ENCODE measurements around the gene SRC. TPM values are rescaled to one million over a fixed set of nuclear protein-coding genes. Genes with fewer than 3 reads are reported as not detected.

Gene SRC
- total and polyA plus RNA-seq, 10 donors = 7.0 to 68.0 (median 31.2) TPM

GRCh38 chr20:37302981-37303380 is 43.0 kb upstream of the SRC start:
- intact Hi-C loops (cut with DNase I; ENCODE audit: low total_unique reads) = no loop called here
- Histone ChIP-seq H3K9me3 (no peaks in the 10 kb centered on the region), H3K27ac (no peak overlapping the region), H3K4me3 (no peak overlapping the region), H3K27me3 (replicated peaks in 1 of 7) (no peaks in the 10 kb centered on the region), H3K4me1 (peaks cover 0 to 24% (median 7%) of the 10 kb centered on the region in 6 donors), H3K36me3 (peaks cover 0 to 95% (median 45%) of the 10 kb centered on the region in 6 donors)
- 86 to 95% (median 88%) methylated on average over 2 of the region's 2 CpGs for WGBS, 5 donors
- TF ChIP-seq POLR2A (IDR thresholded peaks at IDR 0.05) = no peak
- DNase-seq = no peak

GRCh38 chr20:37303637-37304036 is 42.3 kb upstream of the SRC start:
- Histone ChIP-seq H3K27ac (no peak overlapping the region), H3K36me3 (peaks cover 0 to 99% (median 51%) of the 10 kb centered on the region in 6 donors)
- 90 to 97% (median 96%) methylated on average over 4 of the region's 4 CpGs for WGBS, 5 donors

GRCh38 chr20:37305079-37305478 is 40.9 kb upstream of the SRC start:
- H3K27ac ChIP-seq = no peak overlapping the region
- 82 to 88% (median 86%) methylated on average over 6 of the region's 6 CpGs for WGBS, 5 donors
- no peak for DNase-seq
- H3K4me3 ChIP-seq = no peak overlapping the region
- no peaks in the 10 kb centered on the region for H3K27me3 ChIP-seq (replicated peaks in 1 of 7)
- intact Hi-C loops (cut with DNase I; ENCODE audit: low total_unique reads) = no loop called here
- H3K36me3 ChIP-seq = peaks cover 0 to 99% (median 63%) of the 10 kb centered on the region in 6 donors
- TF ChIP-seq POLR2A (IDR thresholded peaks at IDR 0.05) = no peak
- no peak for TF ChIP-seq POLR2AphosphoS5 (IDR thresholded peaks at IDR 0.05)
- TF ChIP-seq CTCF (IDR thresholded peaks at IDR 0.05 in 8 of 11, conservative IDR thresholded peaks at IDR 0.05 in 3 of 11) = no peak
- H3K4me1 ChIP-seq = peaks cover 0 to 14% (median 0%) of the 10 kb centered on the region in 6 donors
- H3K9me3 ChIP-seq = no peaks in the 10 kb centered on the region

More at GRCh38 chr20:37303637-37304036, 42.3 kb upstream of the SRC start:
- Histone ChIP-seq H3K27me3 (replicated peaks in 1 of 7) (no peaks in the 10 kb centered on the region), H3K9me3 (no peaks in the 10 kb centered on the region), H3K4me1 (peaks cover 0 to 17% (median under 1%) of the 10 kb centered on the region in 6 donors), H3K4me3 (no peak overlapping the region)
- TF ChIP-seq POLR2A (IDR thresholded peaks at IDR 0.05) (no peak), POLR2AphosphoS5 (IDR thresholded peaks at IDR 0.05) (no peak), CTCF (IDR thresholded peaks at IDR 0.05 in 8 of 11, conservative IDR thresholded peaks at IDR 0.05 in 3 of 11) (no peak)
- intact Hi-C loops (cut with DNase I; ENCODE audit: low total_unique reads) = no loop called here
- DNase-seq = no peak

GRCh38 chr20:37305839-37306238 is 40.1 kb upstream of the SRC start:
- no peak for DNase-seq
- Histone ChIP-seq H3K4me1 (peaks cover 0 to 14% (median 0%) of the 10 kb centered on the region in 6 donors), H3K36me3 (peaks cover 0 to 100% (median 66%) of the 10 kb centered on the region in 6 donors), H3K4me3 (no peak overlapping the region), H3K9me3 (no peaks in the 10 kb centered on the region), H3K27me3 (replicated peaks in 1 of 7) (no peaks in the 10 kb centered on the region), H3K27ac (no peak overlapping the region)
- 78 to 93% (median 84%) methylated on average over 3 of the region's 3 CpGs for WGBS, 5 donors
- intact Hi-C loops (cut with DNase I; ENCODE audit: low total_unique reads) = no loop called here
- TF ChIP-seq CTCF (IDR thresholded peaks at IDR 0.05 in 8 of 11, conservative IDR thresholded peaks at IDR 0.05 in 3 of 11) (no peak), POLR2A (IDR thresholded peaks at IDR 0.05) (no peak), POLR2AphosphoS5 (IDR thresholded peaks at IDR 0.05) (no peak)
